Endothelial cell of umbilical vein (primary cell): Measurements from ENCODE around the gene TRAPPC2. TPM values are rescaled to one million over a fixed set of nuclear protein-coding genes. Genes with fewer than 3 reads are reported as not detected.

Experiments used
- BruUV-seq: library from RNA; stranded (reverse); fragments of 400-500 nt; replicated peaks from 2 replicates; lab custom pipeline; 2021; lab: Mats Ljungman, UMichigan
- CTCF ChIA-PET: fragments of 300-600, 350-600 bp; sonication (Branson Sonifier 250); formaldehyde crosslinking; loops from one replicate; lab custom pipeline; 2021; ENCODE audit warnings: antibody characterized with exemption, inconsistent platforms; lab: Charles Lee
- POLR2A ChIA-PET: fragments of 300-600, 350-600 bp; sonication (Branson Sonifier 250); formaldehyde crosslinking; loops from one replicate; lab custom pipeline; 2021; ENCODE audit warnings: antibody characterized with exemption, inconsistent platforms; lab: Charles Lee
- DNase-seq: peaks from one replicate; pipeline ENCODE4 v3.0.0-alpha.2; 2011; ENCODE audit warnings: low read depth, low spot score
- FAIRE-seq: peaks from 2 replicates; lab custom pipeline; 2011; peaks lifted over from hg19 to GRCh38; lab: Jason Lieb, UNC
- H2AFZ ChIP-seq: 2 replicates; pipeline ENCODE4 v1.6.0; 2012; ENCODE audit warnings: low read depth, low read length, control low read depth, inconsistent platforms
- H3K27ac ChIP-seq: 2 replicates; pipeline ENCODE4 v1.5.1; 2011; ENCODE audit warnings: low read depth, mild to moderate bottlenecking, control low read depth, low read length, moderate library complexity; ENCODE audit not compliant: insufficient read depth
- H3K27me3 ChIP-seq, 2 experiments: 2 replicates each; pipeline versions ENCODE4 v1.6.0 to v1.6.1; 2011; ENCODE audit warnings: low read length in 2 of 2, mixed read lengths in 1 of 2; ENCODE audit not compliant: control insufficient read depth in 2 of 2, insufficient read depth in 2 of 2
- H3K36me3 ChIP-seq, 2 experiments: 2 replicates in 1 of 2; 3 replicates in 1 of 2; pipeline ENCODE4 v1.5.1; 2011; ENCODE audit warnings: low read length in 2 of 2, mild to moderate bottlenecking in 1 of 2, moderate library complexity in 1 of 2; ENCODE audit not compliant: control insufficient read depth in 2 of 2, insufficient read depth in 2 of 2; ENCODE audit errors: extremely low read depth in 1 of 2
- H3K4me1 ChIP-seq: 3 replicates; pipeline ENCODE4 v1.5.1; 2011; ENCODE audit warnings: mild to moderate bottlenecking, low read length; ENCODE audit not compliant: control insufficient read depth, insufficient read depth; ENCODE audit errors: extremely low read depth
- H3K4me2 ChIP-seq: 2 replicates; pipeline ENCODE4 v1.6.1; 2011; ENCODE audit warnings: low read length, control low read depth, mixed read lengths; ENCODE audit not compliant: insufficient read depth
- H3K4me3 ChIP-seq, 3 experiments: fragments of 200-600 bp in 1 of 3; sonication (generic), shearing (Covaris generic) in 1 of 3; replicated peaks in 1 of 3; 2 replicates each; pipeline ENCODE4 v1.5.1; 2011 to 2016; ENCODE audit warnings: control low read depth in 3 of 3, low read length in 3 of 3, mild to moderate bottlenecking in 2 of 3, inconsistent platforms in 1 of 3, low read depth in 1 of 3, moderate library complexity in 1 of 3; ENCODE audit not compliant: insufficient read depth in 1 of 3
- H3K79me2 ChIP-seq: 2 replicates; pipeline ENCODE4 v1.6.0; 2012; ENCODE audit warnings: low read length, inconsistent platforms; ENCODE audit not compliant: control insufficient read depth, insufficient read depth
- H3K9ac ChIP-seq: replicated peaks from 2 replicates; pipeline ENCODE3; 2011; ENCODE audit warnings: low read length, control low read depth; ENCODE audit not compliant: insufficient read depth; ENCODE audit errors: extremely low read depth
- H3K9me1 ChIP-seq: replicated peaks from 3 replicates; pipeline ENCODE4 v1.6.0; 2011; ENCODE audit warnings: mild to moderate bottlenecking, low read length; ENCODE audit not compliant: control insufficient read depth, insufficient read depth; ENCODE audit errors: extremely low read depth
- H3K9me3 ChIP-seq: replicated peaks from 2 replicates; pipeline ENCODE4 v1.5.1; 2012; ENCODE audit warnings: low read length, inconsistent platforms; ENCODE audit not compliant: control insufficient read depth, insufficient read depth
- H4K20me1 ChIP-seq: replicated peaks from 2 replicates; pipeline ENCODE3; 2011; ENCODE audit warnings: mild to moderate bottlenecking, low read length; ENCODE audit not compliant: control insufficient read depth, insufficient read depth; ENCODE audit errors: extremely low read depth
- EZH2 ChIP-seq: IDR thresholded peaks from 2 replicates; pipeline ENCODE4 v1.6.1; 2012; ENCODE audit warnings: borderline replicate concordance, low read depth, mild to moderate bottlenecking, moderate library complexity, low read length, inconsistent platforms; ENCODE audit not compliant: severe bottlenecking
- FOS ChIP-seq: IDR thresholded peaks from 2 replicates; pipeline ENCODE4 v1.6.1; 2011; ENCODE audit warnings: mild to moderate bottlenecking, low read length, moderate library complexity, borderline replicate concordance; ENCODE audit not compliant: insufficient read depth
- GATA2 ChIP-seq: IDR thresholded peaks from 2 replicates; pipeline ENCODE4 v1.7.0; 2011; ENCODE audit warnings: low read depth, mild to moderate bottlenecking, moderate library complexity, mixed read lengths, low read length; ENCODE audit not compliant: insufficient read length, insufficient read depth
- JUN ChIP-seq: IDR thresholded peaks from 2 replicates; pipeline ENCODE4 v1.6.1; 2011; ENCODE audit warnings: borderline replicate concordance, low read depth; ENCODE audit not compliant: insufficient read length, insufficient read depth
- MAX ChIP-seq: IDR thresholded peaks from 2 replicates; pipeline ENCODE4 v1.6.1; 2011; ENCODE audit not compliant: insufficient read depth, insufficient read length
- MYC ChIP-seq: IDR thresholded peaks from one replicate; pipeline ENCODE4 v1.6.1; 2011; ENCODE audit warnings: mild to moderate bottlenecking, low read depth, low read length
- POLR2A ChIP-seq: IDR thresholded peaks from 2 replicates; pipeline ENCODE4 v1.6.1; 2012; ENCODE audit warnings: low read depth, mild to moderate bottlenecking, control low read depth, low read length
- dilution Hi-C: fragments of 300-500 bp; cut with MboI; formaldehyde crosslinking; loops from one replicate; pipeline ENCODE4 v1.15.0; 2019; ENCODE audit warnings: low sequenced_read_pairs; ENCODE audit not compliant: extremely low pct_ligation_motif_present
- intact Hi-C: fragments of 100-400 bp; cut with micrococcal nuclease; formaldehyde crosslinking; loops from one replicate; pipeline ENCODE4 v1.10.0; 2022
- polyA plus RNA-seq, 4 experiments: library from polyadenylated mRNA; depleted of rRNA in 3 of 4; stranded (reverse) in 3 of 4; unstranded in 1 of 4; fragments of >200 nt; gene quantifications; 2 replicates each; pipeline versions ENCODE4 v1.2.1 to v1.2.3, GENCODE V29; 2011 to 2012; ENCODE audit warnings: missing spikeins in 1 of 4
- total RNA-seq: library from RNA; stranded (reverse); gene quantifications from 2 replicates; pipeline ENCODE4 v1.2.3, GENCODE V29; 2021
- TF ChIP-seq, protein P1 (sequence below), 2 donors: IDR thresholded peaks; 1 replicate in 1 of 2; 2 replicates in 1 of 2; pipeline ENCODE4 v1.5.1; 2011; ENCODE audit warnings: low read length in 2 of 2, mild to moderate bottlenecking in 2 of 2, moderate library complexity in 2 of 2, control low read depth in 1 of 2, inconsistent platforms in 1 of 2, low read depth in 1 of 2; ENCODE audit not compliant: insufficient read depth in 1 of 2; ENCODE audit errors: extremely low read depth in 1 of 2

Gene TRAPPC2
- total and polyA plus RNA-seq, 2 donors (not counting 3 experiments of a cell fraction or from before 2014, with no cell fraction given) = 6.6 to 13.0 TPM

DNA sequence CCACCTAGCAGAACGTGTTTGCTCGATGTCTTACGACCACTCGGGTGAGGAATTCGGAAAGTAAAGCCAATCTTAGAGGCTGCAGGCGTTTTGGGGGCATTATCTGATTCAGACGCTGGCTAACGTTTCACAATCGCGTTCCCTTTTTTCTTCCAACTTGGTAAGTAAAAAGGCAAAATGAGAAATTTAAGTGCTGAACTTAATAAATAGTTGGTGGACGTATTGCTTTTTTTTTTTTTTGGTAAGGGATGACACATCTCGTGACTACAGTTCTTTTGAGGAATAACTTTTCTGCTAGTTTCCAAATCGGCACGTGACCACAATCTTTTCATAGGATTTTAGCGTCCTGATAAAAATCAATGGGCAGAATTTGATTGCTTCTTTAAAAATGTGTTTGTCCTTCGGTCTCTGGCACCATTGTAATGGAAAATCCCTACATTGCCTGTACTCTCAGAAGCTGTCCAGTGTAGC is 44.6 kb downstream of the TRAPPC2 start:
- Histone ChIP-seq H4K20me1 (no peaks in the 10 kb centered on the region), H3K36me3 (no peaks in the 10 kb centered on the region), H3K9me3 (no peaks in the 10 kb centered on the region), H3K9me1 (no peaks in the 10 kb centered on the region), H3K4me3 (peak overlapping the region; percentile 9 to 77 (median 64)), H2AFZ (peak overlapping the region; percentile 19), H3K9ac (peak overlapping the region; percentile 60), H3K79me2 (peaks cover 46% of the 10 kb centered on the region), H3K27me3 (no peaks in the 10 kb centered on the region), H3K27ac (peak overlapping the region; percentile 70), H3K4me1 (peaks cover 16% of the 10 kb centered on the region), H3K4me2 (peak overlapping the region; percentile 72)
- dilution Hi-C loops = no loop called here
- FAIRE-seq = peak; percentile 18
- intact Hi-C loops = loop anchor here (1.0 to 2.0 kb wide), 2 partner anchors 36 to 45 kb away; partner anchors contain the start of genes OFD1, TCEANC and TRAPPC2
- BruUV-seq = TSS peak; percentile 43
- DNase-seq = peak; percentile 52
- CTCF ChIA-PET = interaction anchor here (1.2 kb wide), 1 partner anchor 183 kb away, joined by 4 read pairs; no protein-coding TSS in a partner anchor
- TF ChIP-seq MYC = no peak
- TF ChIP-seq MAX = no peak
- no peak for TF ChIP-seq JUN
- TF ChIP-seq FOS = no peak
- TF ChIP-seq, protein P1, sequence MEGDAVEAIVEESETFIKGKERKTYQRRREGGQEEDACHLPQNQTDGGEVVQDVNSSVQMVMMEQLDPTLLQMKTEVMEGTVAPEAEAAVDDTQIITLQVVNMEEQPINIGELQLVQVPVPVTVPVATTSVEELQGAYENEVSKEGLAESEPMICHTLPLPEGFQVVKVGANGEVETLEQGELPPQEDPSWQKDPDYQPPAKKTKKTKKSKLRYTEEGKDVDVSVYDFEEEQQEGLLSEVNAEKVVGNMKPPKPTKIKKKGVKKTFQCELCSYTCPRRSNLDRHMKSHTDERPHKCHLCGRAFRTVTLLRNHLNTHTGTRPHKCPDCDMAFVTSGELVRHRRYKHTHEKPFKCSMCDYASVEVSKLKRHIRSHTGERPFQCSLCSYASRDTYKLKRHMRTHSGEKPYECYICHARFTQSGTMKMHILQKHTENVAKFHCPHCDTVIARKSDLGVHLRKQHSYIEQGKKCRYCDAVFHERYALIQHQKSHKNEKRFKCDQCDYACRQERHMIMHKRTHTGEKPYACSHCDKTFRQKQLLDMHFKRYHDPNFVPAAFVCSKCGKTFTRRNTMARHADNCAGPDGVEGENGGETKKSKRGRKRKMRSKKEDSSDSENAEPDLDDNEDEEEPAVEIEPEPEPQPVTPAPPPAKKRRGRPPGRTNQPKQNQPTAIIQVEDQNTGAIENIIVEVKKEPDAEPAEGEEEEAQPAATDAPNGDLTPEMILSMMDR (IDR thresholded peaks at IDR 0.05; ENCODE audit: extremely low read depth in 1 of 2, insufficient read depth in 1 of 2, low read depth in 1 of 2, low read length in 2 of 2) = no peak
- no peak for TF ChIP-seq EZH2
- TF ChIP-seq POLR2A = no peak
- TF ChIP-seq GATA2 = no peak
- POLR2A ChIA-PET = no interaction called here
